CD4-positive, alpha-beta T cell (primary cell): ENCODE results near the gene MAP3K9. TPM values are rescaled to one million over a fixed set of nuclear protein-coding genes. Genes with fewer than 3 reads are reported as not detected.

Experiments
- ATAC-seq: fragments of 200-7000 bp; cut with Tn5 transposase; one replicate; pipeline ENCODE4 v1.10.0; 2022; ENCODE audit warnings: mild to moderate bottlenecking; ENCODE audit not compliant: poor library complexity
- CTCF ChIA-PET: fragments of 350-600 bp; sonication (Branson Sonifier 250); formaldehyde crosslinking; loops from one replicate; lab custom pipeline; 2021; ENCODE audit warnings: antibody characterized with exemption, inconsistent platforms; lab: Charles Lee
- POLR2A ChIA-PET: fragments of 350-600 bp; sonication (Branson Sonifier 250); formaldehyde crosslinking; loops from one replicate; lab custom pipeline; 2021; ENCODE audit warnings: antibody characterized with exemption, inconsistent platforms; lab: Charles Lee
- DNase-seq, 14 experiments: peaks; one replicate each; pipeline ENCODE4 v3.0.0-alpha.2; 2013 to 2020; ENCODE audit warnings: mixed read lengths in 2 of 14
- H3K27ac ChIP-seq, 2 donors: one replicate each; pipeline versions ENCODE4 v1.5.1 to v1.7.0; 2013; ENCODE audit warnings: low read length in 2 of 2, low read depth in 1 of 2, mild to moderate bottlenecking in 1 of 2
- H3K27me3 ChIP-seq, 2 experiments: 1 replicate in 1 of 2; 2 replicates in 1 of 2; pipeline versions ENCODE4 v1.6.1 to v1.7.0; 2013; ENCODE audit warnings: low read length in 2 of 2, control low read depth in 1 of 2, mild to moderate bottlenecking in 1 of 2, moderate library complexity in 1 of 2; ENCODE audit not compliant: insufficient read depth in 2 of 2, control insufficient read depth in 1 of 2
- H3K36me3 ChIP-seq: one replicate; pipeline ENCODE4 v1.6.1; 2013; ENCODE audit warnings: low read length, control low read depth; ENCODE audit not compliant: insufficient read depth
- H3K4me1 ChIP-seq: one replicate; pipeline ENCODE4 v1.6.1; 2013; ENCODE audit warnings: low read length, control low read depth; ENCODE audit not compliant: insufficient read depth
- H3K4me3 ChIP-seq: one replicate; pipeline ENCODE4 v1.5.1; 2013; ENCODE audit warnings: mild to moderate bottlenecking, low read length, moderate library complexity
- H3K9me3 ChIP-seq, 2 experiments: 1 replicate in 1 of 2; 2 replicates in 1 of 2; pipeline versions ENCODE4 v1.6.1 to v1.7.0; 2013; ENCODE audit warnings: low read length in 2 of 2, mild to moderate bottlenecking in 2 of 2, control low read depth in 1 of 2, moderate library complexity in 1 of 2; ENCODE audit not compliant: control insufficient read depth in 1 of 2, insufficient read depth in 1 of 2
- H3K27ac Mint-ChIP-seq: one replicate; pipeline ENCODE4 v1.8.0; 2020; ENCODE audit warnings: mixed read lengths
- H3K27me3 Mint-ChIP-seq: one replicate; pipeline ENCODE4 v1.8.0; 2021; ENCODE audit warnings: mixed read lengths
- H3K36me3 Mint-ChIP-seq: one replicate; pipeline ENCODE4 v1.8.0; 2021; ENCODE audit warnings: low read depth, mixed read lengths
- H3K4me1 Mint-ChIP-seq: one replicate; pipeline ENCODE4 v1.8.0; 2021; ENCODE audit warnings: low read depth, mixed read lengths
- H3K4me3 Mint-ChIP-seq: one replicate; pipeline ENCODE4 v1.8.0; 2020; ENCODE audit warnings: mild to moderate bottlenecking, mixed read lengths
- H3K9me3 Mint-ChIP-seq: one replicate; pipeline ENCODE4 v1.8.0; 2020; ENCODE audit warnings: mixed read lengths
- CTCF ChIP-seq: fragments of 200-600 bp; IDR thresholded peaks from one replicate; pipeline ENCODE4 v1.8.0; 2022; ENCODE audit warnings: antibody characterized with exemption, mild to moderate bottlenecking
- intact Hi-C, 2 experiments: fragments of 100-400 bp; cut with DNase I in 1 of 2; cut with micrococcal nuclease in 1 of 2; formaldehyde crosslinking; loops; one replicate each; pipeline versions ENCODE4 v1.15.1 to v1.9.0; 2023 to 2025; cut with DNase I, micrococcal nuclease
- total RNA-seq, 174 experiments: library from RNA in 2 of 174; stranded (reverse) in 2 of 174; gene quantifications; one replicate each; pipeline ENCODE4 v1.2.3 and lab custom pipeline; 2021 to 2026

MAP3K9 gene
- total RNA-seq, 2 experiments from 2014 or later, result 5.9 to 6.3 TPM

GRCh38 chr14:70788898-70789297 is 20.4 kb downstream of the MAP3K9 start:
- Histone ChIP-seq H3K36me3 (peaks cover 7% of the 10 kb centered on the region), H3K27ac (no peak overlapping the region), H3K27me3 (no peaks in the 10 kb centered on the region), H3K4me3 (no peak overlapping the region), H3K4me1 (no peaks in the 10 kb centered on the region), H3K9me3 (no peaks in the 10 kb centered on the region)
- no peak overlapping the region for H3K4me3 Mint-ChIP-seq
- DNase-seq, result no peak
- peaks cover 4% of the 10 kb centered on the region for H3K36me3 Mint-ChIP-seq
- ATAC-seq, result no peak
- ChIA-PET POLR2A (no interaction called here), CTCF (interaction anchor here (1.2 kb wide), 1 partner anchor 20 kb away, joined by 3 read pairs; the partner anchor contains the start of gene MAP3K9)
- intact Hi-C loops, result no loop called here
- H3K27ac Mint-ChIP-seq, result no peak overlapping the region
- H3K9me3 Mint-ChIP-seq, result no peaks in the 10 kb centered on the region
- no peaks in the 10 kb centered on the region for H3K27me3 Mint-ChIP-seq
- H3K4me1 Mint-ChIP-seq, result no peaks in the 10 kb centered on the region
- TF ChIP-seq CTCF, result no peak

- Histone ChIP-seq H3K9me3 (no peaks in the 10 kb centered on the region), H3K4me1 (peaks cover 4% of the 10 kb centered on the region), H3K4me3 (no peak overlapping the region), H3K27ac (no peak overlapping the region), H3K27me3 (no peaks in the 10 kb centered on the region), H3K36me3 (no peaks in the 10 kb centered on the region)
- intact Hi-C loops, result no loop called here
- ChIA-PET CTCF (no interaction called here), POLR2A (no interaction called here)
- H3K27ac Mint-ChIP-seq, result no peak overlapping the region
- TF ChIP-seq CTCF, result no peak
- peaks cover 24% of the 10 kb centered on the region for H3K4me1 Mint-ChIP-seq
- no peaks in the 10 kb centered on the region for H3K9me3 Mint-ChIP-seq
- no peaks in the 10 kb centered on the region for H3K27me3 Mint-ChIP-seq
- DNase-seq (no peak), ATAC-seq (no peak)
- H3K36me3 Mint-ChIP-seq, result no peaks in the 10 kb centered on the region
- H3K4me3 Mint-ChIP-seq, result no peak overlapping the region
These were observed 23.8 kb downstream of the MAP3K9 start for GRCh38 chr14:70785556-70785955.

- Mint-ChIP-seq H3K27me3 (no peaks in the 10 kb centered on the region), H3K36me3 (no peaks in the 10 kb centered on the region), H3K27ac (no peak overlapping the region), H3K9me3 (no peaks in the 10 kb centered on the region), H3K4me1 (peaks cover 27% of the 10 kb centered on the region), H3K4me3 (no peak overlapping the region)
- TF ChIP-seq CTCF, result no peak
- Histone ChIP-seq H3K27me3 (no peaks in the 10 kb centered on the region), H3K27ac (no peak overlapping the region), H3K36me3 (no peaks in the 10 kb centered on the region), H3K9me3 (no peaks in the 10 kb centered on the region), H3K4me1 (peaks cover 4% of the 10 kb centered on the region), H3K4me3 (no peak overlapping the region)
- DNase-seq, result no peak
- intact Hi-C loops, result no loop called here
- CTCF ChIA-PET, result no interaction called here
- ATAC-seq, result no peak
- POLR2A ChIA-PET, result no interaction called here
These were observed 24.4 kb downstream of the MAP3K9 start for GRCh38 chr14:70784886-70785285.
